ENCODE results near the gene CENPA.
"Not testable (repeated sequence)": the region's sequence is repeated elsewhere in the genome, so short reads cannot be mapped to it uniquely, and the experiment has no call there.

Gene CENPA

DNA sequence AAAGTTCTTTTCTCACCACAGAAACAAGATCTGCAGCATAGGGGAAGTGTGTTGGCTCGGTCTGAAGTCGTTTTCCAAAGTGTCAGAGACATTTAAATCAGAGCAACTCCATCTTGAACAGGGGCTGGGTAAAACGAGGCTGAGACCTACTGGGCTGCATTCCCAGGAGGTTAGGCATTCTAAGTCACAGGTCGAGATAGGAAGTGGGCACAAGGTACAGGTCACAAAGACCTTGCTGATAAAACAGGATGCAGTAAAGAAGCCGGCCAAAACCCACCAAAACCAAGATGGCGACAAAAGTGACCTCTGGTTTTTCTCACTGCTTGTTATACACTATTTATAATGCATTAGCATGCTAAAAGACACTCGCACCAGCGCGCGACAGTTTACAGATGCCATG is 24.9 kb upstream of the CENPA start:
- DNase-seq (ENCODE audit: low read depth in 3 of 3, low spot score in 1 of 3), result not testable (repeated sequence)

DNA sequence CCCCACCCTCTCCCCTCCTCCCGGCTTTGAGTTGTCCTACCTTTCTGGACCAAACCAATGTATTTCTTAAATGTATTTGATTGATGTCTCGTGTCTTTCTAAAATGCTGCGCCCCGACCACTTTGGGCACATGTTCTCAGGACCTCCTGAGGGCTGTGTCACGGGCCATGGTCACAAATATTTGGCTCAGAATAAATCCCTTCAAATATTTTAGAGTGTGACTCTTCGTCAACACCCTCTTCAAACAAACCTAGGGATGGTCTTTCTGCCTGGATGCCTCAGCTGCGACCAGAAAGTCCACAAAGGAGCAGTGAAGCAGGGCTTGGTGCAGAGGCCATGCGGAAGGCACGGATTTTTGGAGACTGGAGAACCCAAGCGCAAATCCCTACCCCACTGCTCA is 22.8 kb upstream of the CENPA start:
- DNase-seq (ENCODE audit: low read depth in 3 of 3, low spot score in 1 of 3), result no peak

DNA sequence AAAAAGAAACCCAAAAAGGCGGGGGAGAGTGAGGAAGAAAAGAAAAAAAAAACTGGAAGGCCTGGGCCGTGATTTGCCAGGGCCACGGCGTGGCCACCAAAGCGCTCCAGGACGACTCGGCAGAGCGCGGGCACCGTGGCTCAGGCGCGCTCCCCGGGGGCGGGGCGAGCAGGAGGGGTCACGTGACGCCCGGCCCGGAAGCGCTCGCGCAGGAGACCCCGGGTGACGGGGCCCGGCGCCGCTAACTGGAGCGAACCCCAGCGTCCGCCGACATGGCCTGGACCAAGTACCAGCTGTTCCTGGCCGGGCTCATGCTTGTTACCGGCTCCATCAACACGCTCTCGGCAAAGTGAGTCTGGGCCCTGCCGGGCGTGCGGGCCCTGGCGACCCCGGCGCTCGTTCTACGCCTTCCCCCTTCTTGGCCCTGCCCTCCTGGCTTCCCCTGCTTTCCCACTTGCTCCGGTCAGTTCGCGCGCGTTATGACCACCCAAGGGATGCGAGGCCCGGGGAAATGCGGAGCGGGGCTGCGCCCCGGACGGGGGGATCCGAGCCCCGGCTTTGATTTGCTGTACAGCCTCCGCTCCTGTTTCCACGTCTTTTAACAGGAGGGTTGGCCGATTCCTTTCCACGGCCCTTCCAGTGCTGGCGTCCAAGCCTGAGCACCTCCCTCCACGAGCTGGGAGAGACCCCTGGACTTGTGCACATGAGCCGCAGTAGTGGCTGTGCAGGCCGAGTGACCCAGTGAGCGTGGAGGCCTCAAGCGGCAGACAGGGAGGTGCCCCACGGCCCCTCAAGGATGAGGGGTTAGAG is 21.6 kb upstream of the CENPA start, which contains the start of gene SLC35F6:
SLC35F6 (plus strand) TSS at position 207 of the 810 bp plus-strand sequence; CDS start at position 273, 66 bp downstream.
- DNase-seq (ENCODE audit: low read depth in 3 of 3, low spot score in 1 of 3), result peak; percentile 48 to 72 (median 63)

DNA sequence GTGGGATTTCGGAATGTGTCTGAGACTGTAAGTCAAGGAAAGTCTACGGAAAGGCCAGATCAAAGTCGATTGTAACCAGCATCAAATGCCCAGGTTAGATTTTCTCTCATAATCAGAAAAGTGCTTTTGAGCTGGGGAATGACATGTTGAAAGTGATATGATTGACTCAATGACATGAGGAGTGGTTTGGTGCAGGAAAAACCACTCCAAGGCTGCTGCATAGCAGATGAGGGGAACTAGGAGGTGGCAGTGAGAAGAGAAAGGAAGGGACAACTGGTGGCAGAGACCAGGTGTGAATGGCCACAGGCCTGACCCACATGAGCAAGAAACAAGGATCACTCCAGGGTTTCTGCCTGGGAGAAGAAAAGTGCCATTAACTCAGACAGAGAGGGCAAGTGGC is 20.9 kb upstream of the CENPA start:
- no peak for DNase-seq (ENCODE audit: low read depth in 3 of 3, low spot score in 1 of 3)

DNA sequence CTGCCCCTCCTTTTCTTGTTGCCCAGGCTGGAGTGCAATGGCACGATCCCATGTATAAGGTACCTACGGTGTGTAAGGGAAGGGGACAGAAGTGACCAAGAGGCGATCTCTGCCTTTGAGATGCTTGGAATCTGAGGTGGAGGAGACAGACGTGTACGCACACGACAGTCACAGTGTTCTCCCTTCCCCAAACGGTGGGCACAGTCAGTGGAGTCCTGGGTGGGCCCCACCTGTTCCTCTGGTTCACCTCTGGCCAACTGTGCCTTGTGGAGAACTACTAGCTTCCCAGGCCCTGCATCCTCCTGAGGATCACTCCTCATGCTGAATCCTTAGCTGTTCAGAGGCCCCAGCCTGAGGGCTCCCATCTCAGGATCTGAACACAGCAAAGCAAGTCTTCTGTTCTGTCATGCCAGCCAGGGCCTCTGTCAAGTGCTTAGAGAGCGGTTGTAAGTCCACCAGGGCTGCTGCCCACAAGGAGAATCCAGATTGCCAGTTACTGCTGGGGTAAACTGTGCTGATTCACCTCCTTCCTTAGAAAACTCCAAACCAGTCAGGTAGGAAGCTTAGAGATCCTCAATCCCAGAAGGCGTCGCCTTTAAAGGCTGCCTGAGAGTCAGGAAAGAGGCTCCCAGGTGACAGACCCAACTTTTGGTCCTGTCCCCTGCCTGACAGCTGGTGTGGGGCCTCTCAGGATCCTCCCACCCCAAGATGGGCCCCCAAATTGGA is 20.2 kb upstream of the CENPA start:
- no peak for DNase-seq (ENCODE audit: low read depth in 3 of 3, low spot score in 1 of 3)

DNA sequence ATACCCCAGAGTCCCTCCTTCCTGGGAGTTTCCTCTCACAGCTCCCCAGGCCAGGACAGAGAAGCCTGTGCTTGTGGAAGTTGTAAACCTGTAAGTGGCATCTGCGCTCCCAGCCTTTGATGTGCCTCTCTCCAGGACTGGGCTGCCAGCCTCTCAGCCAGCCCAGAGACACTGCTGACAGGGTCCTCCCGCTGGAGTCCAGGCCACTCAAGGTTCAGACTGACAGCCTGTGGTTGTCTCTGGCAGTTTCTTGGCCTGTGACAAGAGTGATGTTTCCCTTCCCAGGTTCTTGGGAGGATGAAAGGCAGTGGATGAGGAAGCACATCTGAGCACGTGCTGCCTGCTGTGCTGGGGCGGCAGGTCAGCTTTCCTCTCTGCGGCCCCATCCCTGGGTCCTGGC is 18.7 kb upstream of the CENPA start:
- DNase-seq (ENCODE audit: low read depth in 3 of 3, low spot score in 1 of 3), result no peak

DNA sequence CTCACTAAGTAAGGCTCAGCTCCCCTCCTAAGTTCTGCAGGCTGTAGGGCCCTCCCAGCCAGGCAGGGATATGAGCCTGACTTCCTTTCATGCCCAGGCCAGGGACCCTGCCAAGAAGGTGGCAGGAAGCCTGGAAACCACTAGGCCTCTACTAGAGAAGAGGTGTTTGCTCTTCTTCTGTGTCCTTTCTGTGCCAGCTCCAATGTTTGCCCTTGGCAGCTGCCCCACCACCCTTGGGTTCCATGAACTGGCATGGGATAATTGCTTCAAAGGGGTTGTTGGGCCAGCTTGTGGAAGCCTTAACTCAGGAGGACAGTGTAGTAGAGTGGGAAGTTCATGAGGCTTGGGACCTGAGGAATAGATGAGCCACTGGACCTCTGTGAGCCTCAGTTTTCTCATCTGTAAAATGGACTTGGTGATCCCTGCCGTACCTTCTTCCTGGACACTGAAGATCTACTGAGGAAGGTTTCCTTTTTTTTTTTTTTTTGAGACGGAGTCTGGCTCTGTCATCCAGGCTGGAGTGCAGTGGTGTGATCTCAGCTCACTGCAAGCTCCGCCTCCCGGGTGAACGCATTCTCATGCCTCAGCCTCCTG is 17.9 kb upstream of the CENPA start:
- no peak for DNase-seq (ENCODE audit: low read depth in 3 of 3, low spot score in 1 of 3)

DNA sequence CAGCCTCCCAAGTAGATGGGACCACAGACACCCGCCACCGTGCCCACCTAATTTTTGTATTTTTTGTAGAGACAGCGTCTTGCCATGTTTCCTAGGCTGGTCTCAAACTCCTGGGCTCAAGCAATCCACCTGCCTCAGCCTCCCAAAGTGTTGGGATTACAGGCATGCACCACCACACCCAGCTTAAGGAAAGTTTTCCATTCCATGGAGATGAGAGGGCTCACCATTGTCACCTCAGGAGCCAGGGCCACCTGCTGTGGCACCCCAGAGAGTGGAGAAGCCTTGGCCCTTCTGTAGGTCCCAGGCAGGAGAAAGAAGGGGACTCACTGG is 17.1 kb upstream of the CENPA start:
- no peak for DNase-seq (ENCODE audit: low read depth in 3 of 3, low spot score in 1 of 3)

DNA sequence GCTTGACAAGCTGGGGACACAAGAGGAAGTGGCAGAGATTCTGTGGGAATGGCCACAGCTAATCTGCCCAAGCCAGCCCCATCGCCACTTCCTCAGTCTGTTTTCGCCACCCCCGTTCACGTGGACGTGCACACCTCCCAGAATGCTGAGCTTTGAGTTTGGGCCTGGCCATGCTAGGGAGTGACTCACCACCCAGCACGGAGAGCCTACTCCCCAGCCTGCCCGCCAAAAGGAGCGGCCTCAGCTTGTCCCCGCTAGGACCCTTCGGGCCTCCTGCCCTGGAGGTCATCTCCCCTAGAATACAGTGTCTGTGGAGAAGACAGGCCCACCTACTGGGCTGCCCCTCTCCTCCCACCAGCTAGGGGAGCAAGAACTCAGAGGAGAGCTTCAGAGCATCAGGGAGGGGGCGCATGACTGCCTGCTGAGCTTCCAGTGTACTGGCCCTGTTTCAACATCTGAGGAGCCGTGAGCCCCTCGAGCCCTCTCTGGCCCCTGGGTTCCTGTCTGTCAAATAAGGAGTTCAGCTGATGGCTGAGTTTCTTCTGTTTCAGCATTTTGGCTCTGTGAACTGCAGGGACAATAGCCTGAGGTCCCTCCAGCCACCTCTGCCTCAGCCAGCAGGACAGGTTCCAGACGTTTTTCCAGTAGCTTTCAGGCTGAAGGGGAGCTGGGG is 16.6 kb upstream of the CENPA start:
- DNase-seq (ENCODE audit: low read depth in 3 of 3, low spot score in 1 of 3), result no peak

DNA sequence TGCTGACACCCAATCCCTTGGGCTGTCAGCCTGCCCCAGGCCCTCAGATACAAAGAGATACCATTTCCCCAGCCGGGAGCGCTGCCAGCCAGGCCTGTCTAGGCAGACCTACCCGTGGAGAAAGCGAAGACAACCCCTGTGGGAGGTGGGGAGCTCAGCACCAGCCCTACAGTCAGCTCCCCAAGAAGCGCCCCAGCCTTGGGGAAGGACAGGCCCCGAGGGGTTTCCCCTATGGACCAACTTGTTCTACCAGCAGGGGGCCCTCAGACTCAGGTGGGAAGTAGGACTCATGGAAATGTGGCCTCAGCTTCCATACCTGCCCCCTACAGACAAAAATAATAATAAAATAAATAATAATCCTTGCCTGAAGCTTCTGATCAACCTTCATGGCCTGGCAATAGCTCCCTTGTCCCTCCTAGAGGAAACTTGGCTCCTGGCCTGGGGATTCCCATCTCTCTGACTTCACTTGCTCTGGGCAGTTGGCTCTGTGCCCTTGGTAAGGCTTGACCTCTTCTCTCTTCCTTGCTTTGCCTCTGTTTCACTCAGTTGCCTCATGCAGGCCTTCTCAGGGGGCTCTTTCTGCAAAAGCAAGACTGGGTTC is 14.8 kb upstream of the CENPA start:
- DNase-seq (ENCODE audit: low read depth in 3 of 3, low spot score in 1 of 3), result no peak

DNA sequence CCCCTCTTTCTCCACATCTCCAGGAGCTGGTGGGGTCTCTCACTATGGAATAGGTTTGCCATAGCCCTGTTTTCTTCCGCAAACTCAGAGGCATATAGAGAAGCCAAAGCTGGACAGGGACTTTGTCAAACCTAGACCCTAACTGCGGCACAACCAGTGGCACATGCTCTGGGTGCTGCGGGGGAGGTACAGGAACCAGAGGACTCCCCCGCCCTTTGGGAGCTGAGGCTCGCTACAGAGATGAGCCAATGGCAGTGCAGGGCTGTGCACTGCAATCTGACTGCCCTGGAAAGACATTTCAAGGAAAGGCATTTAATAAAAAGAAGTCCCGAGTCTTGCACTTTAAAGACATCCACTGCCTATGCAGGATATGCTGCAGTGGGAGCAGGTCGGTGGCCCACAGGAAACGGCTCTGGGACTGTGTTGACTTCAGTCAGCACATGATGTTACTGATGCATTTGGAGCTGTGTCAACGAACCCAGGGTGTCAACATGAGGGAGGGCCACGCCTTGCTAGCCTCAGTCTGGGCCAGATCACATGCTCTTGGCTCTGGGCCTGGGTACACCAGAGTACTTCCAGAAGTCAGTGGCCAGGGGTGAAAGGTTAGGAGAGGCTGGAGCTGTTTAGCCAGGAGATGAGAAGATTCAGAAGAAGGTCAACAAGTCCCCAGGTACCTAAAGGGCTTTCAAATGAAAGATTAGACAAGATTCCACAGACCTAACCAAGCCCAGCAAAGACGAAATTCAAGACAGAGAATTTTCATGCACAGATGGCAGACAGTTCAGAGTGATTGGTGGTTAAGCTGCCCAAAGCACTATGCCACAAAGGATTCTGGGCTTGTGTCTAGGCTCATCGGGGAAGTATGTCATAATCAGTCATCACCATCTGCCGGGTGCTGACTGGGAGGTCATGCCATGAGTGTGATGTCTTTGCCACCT is 13.5 kb upstream of the CENPA start:
- no peak for DNase-seq (ENCODE audit: low read depth in 3 of 3, low spot score in 1 of 3)

DNA sequence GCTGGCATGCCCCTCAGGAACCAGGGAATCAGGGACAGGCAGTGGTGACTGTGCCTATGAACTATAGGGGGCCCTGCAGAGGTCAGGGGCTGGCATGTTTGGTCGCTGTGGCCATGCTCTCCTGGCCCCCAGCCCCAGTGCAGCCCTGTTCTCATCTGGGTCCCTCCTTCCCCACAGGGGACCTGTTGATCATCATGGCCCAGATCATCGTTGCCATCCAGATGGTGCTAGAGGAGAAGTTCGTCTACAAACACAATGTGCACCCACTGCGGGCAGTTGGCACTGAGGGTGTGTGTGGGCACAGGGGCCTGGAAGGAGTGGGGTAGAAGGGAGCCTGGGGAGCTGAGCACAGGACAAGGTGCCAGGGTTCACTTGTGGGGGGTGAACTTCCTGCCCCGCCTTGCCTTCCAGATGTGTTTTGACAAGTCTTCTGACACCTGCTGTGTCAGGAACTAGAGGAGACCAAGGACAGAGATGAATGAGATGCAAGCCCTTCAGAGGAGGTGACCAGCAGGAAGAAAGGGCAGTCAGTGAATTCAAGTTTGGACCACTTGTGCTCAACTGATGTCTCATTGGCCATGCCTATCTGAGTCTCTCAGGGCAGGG is 9.6 kb upstream of the CENPA start:
- no peak for DNase-seq (ENCODE audit: low read depth in 3 of 3, low spot score in 1 of 3)

DNA sequence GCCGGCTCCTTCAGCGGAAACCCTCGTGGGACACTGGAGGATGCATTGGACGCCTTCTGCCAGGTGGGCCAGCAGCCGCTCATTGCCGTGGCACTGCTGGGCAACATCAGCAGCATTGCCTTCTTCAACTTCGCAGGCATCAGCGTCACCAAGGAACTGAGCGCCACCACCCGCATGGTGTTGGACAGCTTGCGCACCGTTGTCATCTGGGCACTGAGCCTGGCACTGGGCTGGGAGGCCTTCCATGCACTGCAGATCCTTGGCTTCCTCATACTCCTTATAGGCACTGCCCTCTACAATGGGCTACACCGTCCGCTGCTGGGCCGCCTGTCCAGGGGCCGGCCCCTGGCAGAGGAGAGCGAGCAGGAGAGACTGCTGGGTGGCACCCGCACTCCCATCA is 7.8 kb upstream of the CENPA start:
- no peak for DNase-seq (ENCODE audit: low read depth in 3 of 3, low spot score in 1 of 3)

DNA sequence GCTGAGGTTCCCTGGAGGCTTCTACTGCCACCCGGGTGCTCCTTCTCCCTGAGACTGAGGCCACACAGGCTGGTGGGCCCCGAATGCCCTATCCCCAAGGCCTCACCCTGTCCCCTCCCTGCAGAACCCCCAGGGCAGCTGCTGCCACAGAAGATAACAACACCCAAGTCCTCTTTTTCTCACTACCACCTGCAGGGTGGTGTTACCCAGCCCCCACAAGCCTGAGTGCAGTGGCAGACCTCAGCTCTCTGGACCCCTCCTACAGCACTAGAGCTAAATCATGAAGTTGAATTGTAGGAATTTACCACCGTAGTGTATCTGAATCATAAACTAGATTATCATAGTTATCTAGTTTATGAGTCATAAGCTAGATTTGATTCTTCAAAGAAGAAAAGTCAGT is 7.3 kb upstream of the CENPA start:
- no peak for DNase-seq (ENCODE audit: low read depth in 3 of 3, low spot score in 1 of 3)

DNA sequence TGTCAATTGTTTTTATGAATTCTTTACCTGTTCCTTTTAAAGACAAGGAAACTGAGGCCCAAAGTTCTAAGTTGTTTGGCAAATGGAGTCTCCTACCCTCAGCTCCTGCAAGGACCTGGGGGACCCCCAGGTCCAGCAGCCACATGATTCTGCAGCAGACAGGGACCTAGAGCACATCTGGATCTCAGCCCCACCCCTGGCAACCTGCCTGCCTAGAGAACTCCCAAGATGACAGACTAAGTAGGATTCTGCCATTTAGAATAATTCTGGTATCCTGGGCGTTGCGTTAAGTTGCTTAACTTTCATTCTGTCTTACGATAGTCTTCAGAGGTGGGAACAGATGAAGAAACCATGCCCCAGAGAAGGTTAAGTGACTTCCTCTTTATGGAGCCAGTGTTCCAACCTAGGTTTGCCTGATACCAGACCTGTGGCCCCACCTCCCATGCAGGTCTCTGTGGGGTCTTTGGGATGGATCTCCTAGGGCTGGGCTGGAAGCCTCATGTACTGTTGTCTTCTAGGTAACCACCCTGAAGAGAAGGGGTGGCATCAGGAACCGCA is 5.6 kb upstream of the CENPA start:
- DNase-seq (ENCODE audit: low read depth in 3 of 3, low spot score in 1 of 3), result no peak

DNA sequence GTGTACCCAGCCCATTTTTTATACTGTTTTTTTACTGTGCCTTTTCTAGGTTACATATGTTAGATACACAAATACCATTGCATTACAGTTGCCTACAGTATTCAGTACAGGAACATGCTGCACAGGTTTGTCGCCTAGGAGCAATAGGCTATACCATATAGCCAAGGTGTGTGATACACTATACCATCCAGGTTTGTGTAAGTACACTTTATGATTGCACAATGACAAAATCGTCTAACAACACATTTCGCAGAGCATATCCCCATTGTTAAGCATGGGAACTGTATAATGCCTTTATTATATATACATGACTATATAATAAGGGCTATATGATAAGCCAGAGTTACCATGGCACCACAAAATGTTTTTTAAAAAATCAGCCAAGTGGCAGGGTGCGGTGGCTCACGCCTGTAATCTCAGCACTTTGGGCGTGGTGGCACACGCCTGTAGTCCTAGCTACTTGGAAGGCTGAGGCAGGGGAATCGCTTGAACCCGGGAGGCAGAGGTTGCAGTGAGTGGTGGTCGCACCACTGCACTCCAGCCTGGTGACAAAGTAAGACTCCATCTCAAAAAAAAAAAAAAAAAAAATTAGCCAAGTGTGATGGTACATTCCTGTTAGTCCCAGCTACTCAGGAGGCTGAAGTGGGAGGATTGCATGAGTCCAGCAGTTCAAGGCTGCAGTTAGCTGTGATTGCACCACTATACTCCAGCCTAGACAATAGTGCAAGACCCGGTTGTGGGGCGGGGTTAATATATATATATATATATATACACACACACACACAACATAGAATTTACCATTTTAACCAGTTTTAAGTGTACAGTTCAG is 2.8 kb upstream of the CENPA start:
- no peak for DNase-seq (ENCODE audit: low read depth in 3 of 3, low spot score in 1 of 3)

DNA sequence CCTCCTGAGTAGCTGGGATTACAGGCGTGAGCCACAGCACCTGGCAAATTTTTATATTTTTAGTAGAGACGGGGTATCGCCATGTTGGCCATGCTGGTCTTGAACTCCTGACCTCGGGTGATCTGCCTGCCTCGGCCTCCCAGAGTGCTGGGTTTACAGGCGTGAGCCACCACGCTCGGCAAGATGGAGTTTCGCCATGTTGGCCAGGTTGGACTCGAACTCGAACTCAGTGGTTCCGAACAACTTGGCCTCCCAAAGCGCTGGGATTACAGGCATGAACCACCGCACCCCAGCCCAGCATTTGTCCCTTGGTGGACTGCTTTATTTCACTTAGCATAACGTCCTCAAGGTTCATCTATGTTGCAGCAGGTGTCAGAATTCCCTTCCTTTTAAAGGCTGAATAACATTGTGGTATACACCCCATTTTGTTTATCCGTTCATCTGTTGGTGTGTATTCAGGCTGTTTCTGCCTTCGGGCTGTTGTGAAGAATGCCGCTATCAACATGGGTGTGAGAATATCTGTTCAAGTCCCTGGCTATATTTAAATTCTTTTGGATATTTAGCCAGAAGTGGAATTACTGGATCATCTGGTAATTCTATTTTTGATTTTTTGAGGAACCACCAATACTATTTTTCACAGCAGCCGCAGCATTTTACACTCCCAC is 1.2 kb upstream of the CENPA start:
- no peak for DNase-seq (ENCODE audit: low read depth in 3 of 3, low spot score in 1 of 3)

Measured in stimulated activated CD4-positive, alpha-beta T cell treated with anti-CD3 and anti-CD28 coated beads, TNF-alpha, amount 100 ng/mL, for 1 hour (primary cell).